IMR-90 (cell line): ENCODE measurements around the gene KMT2A.

ENCODE experiments used
- CEBPB ChIP-seq: IDR thresholded peaks from 2 replicates; pipeline ENCODE4 v1.6.1; 2012; ENCODE audit warnings: low read depth, low read length, improper control_type of control experiment
- CTCF ChIP-seq: conservative IDR thresholded peaks from 2 replicates; pipeline ENCODE4 v1.5.1; 2012; ENCODE audit warnings: mild to moderate bottlenecking, low read depth, low read length, improper control_type of control experiment
- RAD21 ChIP-seq: IDR thresholded peaks from 2 replicates; pipeline ENCODE4 v1.6.1; 2012; ENCODE audit warnings: low read length, improper control_type of control experiment
- RFX5 ChIP-seq: IDR thresholded peaks from 2 replicates; pipeline ENCODE4 v1.8.0; 2012; ENCODE audit warnings: low read depth, mild to moderate bottlenecking, low read length, moderate library complexity

- TF ChIP-seq CEBPB (no peak), CTCF (no peak), RFX5 (no peak), RAD21 (no peak)
Observed at GRCh38 chr11:118401151-118401879, 35.0 kb upstream of the KMT2A start, which contains the start of gene ATP5MG.
